ENCODE data around the gene DRC3. TPM values are rescaled to one million over a fixed set of nuclear protein-coding genes. Genes with fewer than 3 reads are reported as not detected.

The DRC3 gene
- total and polyA plus RNA-seq, 10 of the 15 experiments (the other 5 are each of a cell fraction or from before 2014, with no cell fraction given): 0.18 to 2.3 (median 0.60) TPM; not detected in 3

DNA sequence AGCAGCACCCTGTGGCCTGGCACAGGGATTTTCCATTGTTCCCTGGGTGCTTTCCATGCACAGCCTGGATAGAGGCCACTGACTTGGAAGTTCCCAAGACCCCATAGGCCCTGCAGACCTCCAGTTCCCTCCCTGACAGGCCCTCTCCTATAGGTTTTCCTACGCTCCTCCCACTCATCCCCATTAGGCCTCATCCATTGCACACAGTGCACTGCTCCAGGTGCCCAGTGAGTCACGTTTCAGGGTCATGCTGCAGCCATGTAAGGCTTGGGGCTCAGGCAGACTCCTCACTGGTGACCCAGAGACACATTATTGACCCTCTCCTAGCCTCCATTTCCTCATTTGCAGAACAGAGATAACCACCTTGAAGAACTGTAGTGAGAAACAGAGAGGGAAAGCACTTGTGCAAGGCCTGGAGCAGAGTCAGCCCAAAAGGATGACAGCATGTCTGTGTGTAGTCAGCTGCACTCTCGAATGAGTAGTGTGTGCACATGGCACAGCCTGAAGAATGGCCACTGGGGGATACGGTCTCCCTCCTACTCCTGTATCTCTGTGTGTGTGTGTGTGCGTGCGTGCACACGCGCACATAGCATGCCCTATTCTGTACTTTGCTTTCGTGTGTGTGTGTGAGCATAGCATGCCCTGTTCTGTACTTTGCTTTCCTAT, 26.8 kb downstream of the DRC3 start:
- Histone ChIP-seq H4K20me1 (ENCODE audit: control insufficient read depth, insufficient read depth) (no peaks in the 10 kb centered on the region; the same call in 1 of the 2 replicates), H3K27me3 (replicated peaks in 1 of 2; ENCODE audit: control insufficient read depth in 2 of 2, insufficient read depth in 2 of 2, low read length in 1 of 2) (no peaks in the 10 kb centered on the region), H3K36me3 (ENCODE audit: control insufficient read depth in 2 of 2, insufficient read depth in 2 of 2, low read length in 1 of 2) (no peaks in the 10 kb centered on the region), H3K4me2 (ENCODE audit: control insufficient read depth, insufficient read depth) (no peak overlapping the region), H3K4me3 (no peak overlapping the region), H3K27ac (ENCODE audit: control insufficient read depth, insufficient read depth) (no peak overlapping the region), H3K9me3 (replicated peaks; ENCODE audit: control insufficient read depth, insufficient read depth, low read length) (no peaks in the 10 kb centered on the region), H2AFZ (ENCODE audit: control insufficient read depth, low read depth, low read length) (no peak overlapping the region), H3K4me1 (ENCODE audit: control insufficient read depth, insufficient read depth, low read length) (no peaks in the 10 kb centered on the region), H3K79me2 (ENCODE audit: control insufficient read depth, insufficient read depth, low read length) (no peaks in the 10 kb centered on the region), H3K9ac (ENCODE audit: control insufficient read depth, insufficient read depth, low read length) (no peak overlapping the region)
- 74% methylated on average over 9 of the region's 9 CpGs for whole genome bisulfite sequencing (ENCODE audit: insufficient coverage, insufficient replicate concordance, low lambda C conversion rate, missing lambda C conversion rate)
- BruUV-seq (replicated peaks): no TSS peak
- TF ChIP-seq, protein P1, sequence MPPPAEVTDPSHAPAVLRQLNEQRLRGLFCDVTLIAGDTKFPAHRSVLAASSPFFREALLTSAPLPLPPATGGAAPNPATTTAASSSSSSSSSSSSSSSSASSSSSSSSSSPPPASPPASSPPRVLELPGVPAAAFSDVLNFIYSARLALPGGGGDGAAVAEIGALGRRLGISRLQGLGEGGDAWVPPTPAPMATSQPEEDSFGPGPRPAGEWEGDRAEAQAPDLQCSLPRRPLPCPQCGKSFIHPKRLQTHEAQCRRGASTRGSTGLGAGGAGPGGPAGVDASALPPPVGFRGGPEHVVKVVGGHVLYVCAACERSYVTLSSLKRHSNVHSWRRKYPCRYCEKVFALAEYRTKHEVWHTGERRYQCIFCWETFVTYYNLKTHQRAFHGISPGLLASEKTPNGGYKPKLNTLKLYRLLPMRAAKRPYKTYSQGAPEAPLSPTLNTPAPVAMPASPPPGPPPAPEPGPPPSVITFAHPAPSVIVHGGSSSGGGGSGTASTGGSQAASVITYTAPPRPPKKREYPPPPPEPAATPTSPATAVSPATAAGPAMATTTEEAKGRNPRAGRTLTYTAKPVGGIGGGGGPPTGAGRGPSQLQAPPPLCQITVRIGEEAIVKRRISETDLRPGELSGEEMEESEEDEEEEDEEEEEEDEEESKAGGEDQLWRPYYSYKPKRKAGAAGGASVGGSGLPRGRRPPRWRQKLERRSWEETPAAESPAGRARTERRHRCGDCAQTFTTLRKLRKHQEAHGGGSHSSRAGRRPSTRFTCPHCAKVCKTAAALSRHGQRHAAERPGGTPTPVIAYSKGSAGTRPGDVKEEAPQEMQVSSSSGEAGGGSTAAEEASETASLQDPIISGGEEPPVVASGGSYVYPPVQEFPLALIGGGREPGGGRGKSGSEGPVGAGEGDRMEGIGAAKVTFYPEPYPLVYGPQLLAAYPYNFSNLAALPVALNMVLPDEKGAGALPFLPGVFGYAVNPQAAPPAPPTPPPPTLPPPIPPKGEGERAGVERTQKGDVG (CRISPR knock-in tag; IDR thresholded peaks at IDR 0.05): no peak
- TF ChIP-seq, protein P2, sequence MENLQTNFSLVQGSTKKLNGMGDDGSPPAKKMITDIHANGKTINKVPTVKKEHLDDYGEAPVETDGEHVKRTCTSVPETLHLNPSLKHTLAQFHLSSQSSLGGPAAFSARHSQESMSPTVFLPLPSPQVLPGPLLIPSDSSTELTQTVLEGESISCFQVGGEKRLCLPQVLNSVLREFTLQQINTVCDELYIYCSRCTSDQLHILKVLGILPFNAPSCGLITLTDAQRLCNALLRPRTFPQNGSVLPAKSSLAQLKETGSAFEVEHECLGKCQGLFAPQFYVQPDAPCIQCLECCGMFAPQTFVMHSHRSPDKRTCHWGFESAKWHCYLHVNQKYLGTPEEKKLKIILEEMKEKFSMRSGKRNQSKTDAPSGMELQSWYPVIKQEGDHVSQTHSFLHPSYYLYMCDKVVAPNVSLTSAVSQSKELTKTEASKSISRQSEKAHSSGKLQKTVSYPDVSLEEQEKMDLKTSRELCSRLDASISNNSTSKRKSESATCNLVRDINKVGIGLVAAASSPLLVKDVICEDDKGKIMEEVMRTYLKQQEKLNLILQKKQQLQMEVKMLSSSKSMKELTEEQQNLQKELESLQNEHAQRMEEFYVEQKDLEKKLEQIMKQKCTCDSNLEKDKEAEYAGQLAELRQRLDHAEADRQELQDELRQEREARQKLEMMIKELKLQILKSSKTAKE (IDR thresholded peaks at IDR 0.05; ENCODE audit: low read depth, poor library complexity, severe bottlenecking): no peak
- no peak for TF ChIP-seq CBFB (IDR thresholded peaks at IDR 0.05; ENCODE audit: low read depth)
- TF ChIP-seq, protein P3, sequence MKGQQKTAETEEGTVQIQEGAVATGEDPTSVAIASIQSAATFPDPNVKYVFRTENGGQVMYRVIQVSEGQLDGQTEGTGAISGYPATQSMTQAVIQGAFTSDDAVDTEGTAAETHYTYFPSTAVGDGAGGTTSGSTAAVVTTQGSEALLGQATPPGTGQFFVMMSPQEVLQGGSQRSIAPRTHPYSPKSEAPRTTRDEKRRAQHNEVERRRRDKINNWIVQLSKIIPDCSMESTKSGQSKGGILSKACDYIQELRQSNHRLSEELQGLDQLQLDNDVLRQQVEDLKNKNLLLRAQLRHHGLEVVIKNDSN (IDR thresholded peaks at IDR 0.05; ENCODE audit: borderline replicate concordance, extremely low read length, insufficient read depth, low read depth, low read length): no peak
- TF ChIP-seq FOXM1 (IDR thresholded peaks at IDR 0.05; ENCODE audit: low read depth, low read length): no peak
- TF ChIP-seq, protein P4, sequence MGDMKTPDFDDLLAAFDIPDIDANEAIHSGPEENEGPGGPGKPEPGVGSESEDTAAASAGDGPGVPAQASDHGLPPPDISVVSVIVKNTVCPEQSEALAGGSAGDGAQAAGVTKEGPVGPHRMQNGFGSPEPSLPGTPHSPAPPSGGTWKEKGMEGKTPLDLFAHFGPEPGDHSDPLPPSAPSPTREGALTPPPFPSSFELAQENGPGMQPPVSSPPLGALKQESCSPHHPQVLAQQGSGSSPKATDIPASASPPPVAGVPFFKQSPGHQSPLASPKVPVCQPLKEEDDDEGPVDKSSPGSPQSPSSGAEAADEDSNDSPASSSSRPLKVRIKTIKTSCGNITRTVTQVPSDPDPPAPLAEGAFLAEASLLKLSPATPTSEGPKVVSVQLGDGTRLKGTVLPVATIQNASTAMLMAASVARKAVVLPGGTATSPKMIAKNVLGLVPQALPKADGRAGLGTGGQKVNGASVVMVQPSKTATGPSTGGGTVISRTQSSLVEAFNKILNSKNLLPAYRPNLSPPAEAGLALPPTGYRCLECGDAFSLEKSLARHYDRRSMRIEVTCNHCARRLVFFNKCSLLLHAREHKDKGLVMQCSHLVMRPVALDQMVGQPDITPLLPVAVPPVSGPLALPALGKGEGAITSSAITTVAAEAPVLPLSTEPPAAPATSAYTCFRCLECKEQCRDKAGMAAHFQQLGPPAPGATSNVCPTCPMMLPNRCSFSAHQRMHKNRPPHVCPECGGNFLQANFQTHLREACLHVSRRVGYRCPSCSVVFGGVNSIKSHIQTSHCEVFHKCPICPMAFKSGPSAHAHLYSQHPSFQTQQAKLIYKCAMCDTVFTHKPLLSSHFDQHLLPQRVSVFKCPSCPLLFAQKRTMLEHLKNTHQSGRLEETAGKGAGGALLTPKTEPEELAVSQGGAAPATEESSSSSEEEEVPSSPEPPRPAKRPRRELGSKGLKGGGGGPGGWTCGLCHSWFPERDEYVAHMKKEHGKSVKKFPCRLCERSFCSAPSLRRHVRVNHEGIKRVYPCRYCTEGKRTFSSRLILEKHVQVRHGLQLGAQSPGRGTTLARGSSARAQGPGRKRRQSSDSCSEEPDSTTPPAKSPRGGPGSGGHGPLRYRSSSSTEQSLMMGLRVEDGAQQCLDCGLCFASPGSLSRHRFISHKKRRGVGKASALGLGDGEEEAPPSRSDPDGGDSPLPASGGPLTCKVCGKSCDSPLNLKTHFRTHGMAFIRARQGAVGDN (IDR thresholded peaks at IDR 0.05): no peak
- TF ChIP-seq SUPT20H (IDR thresholded peaks at IDR 0.05; ENCODE audit: borderline replicate concordance, control insufficient read depth, low read depth, low read length): no peak
- no peak for TF ChIP-seq SUZ12 (IDR thresholded peaks at IDR 0.05; ENCODE audit: unreplicated experiment)
- TF ChIP-seq PML (IDR thresholded peaks at IDR 0.05; ENCODE audit: low read length): no peak
- FAIRE-seq (no peak), DNase-seq (ENCODE audit: low read depth, low spot score) (no peak), ATAC-seq (no peak; the same call in 2 of the 3 replicates)
- CTCF ChIA-PET: no interaction called here
- SMC1A ChIA-PET (ENCODE audit: uncharacterized antibody, unreplicated experiment): no interaction called here
- in situ Hi-C loops (cut with MboI): no loop called here
- RAD21 ChIA-PET (ENCODE audit: unreplicated experiment): no interaction called here
- POLR2A ChIA-PET: interaction anchor here (0.6 kb wide), 1 partner anchor 102 kb away, joined by 5 read pairs; no protein-coding TSS in a partner anchor
- intact Hi-C loops (cut with micrococcal nuclease; ENCODE audit: unreplicated experiment): loop anchor here (10.0 kb wide), 1 partner anchor 665 kb away; no protein-coding TSS in a partner anchor
